Measurements from ENCODE around the gene VEGFA.

The VEGFA gene

DNA sequence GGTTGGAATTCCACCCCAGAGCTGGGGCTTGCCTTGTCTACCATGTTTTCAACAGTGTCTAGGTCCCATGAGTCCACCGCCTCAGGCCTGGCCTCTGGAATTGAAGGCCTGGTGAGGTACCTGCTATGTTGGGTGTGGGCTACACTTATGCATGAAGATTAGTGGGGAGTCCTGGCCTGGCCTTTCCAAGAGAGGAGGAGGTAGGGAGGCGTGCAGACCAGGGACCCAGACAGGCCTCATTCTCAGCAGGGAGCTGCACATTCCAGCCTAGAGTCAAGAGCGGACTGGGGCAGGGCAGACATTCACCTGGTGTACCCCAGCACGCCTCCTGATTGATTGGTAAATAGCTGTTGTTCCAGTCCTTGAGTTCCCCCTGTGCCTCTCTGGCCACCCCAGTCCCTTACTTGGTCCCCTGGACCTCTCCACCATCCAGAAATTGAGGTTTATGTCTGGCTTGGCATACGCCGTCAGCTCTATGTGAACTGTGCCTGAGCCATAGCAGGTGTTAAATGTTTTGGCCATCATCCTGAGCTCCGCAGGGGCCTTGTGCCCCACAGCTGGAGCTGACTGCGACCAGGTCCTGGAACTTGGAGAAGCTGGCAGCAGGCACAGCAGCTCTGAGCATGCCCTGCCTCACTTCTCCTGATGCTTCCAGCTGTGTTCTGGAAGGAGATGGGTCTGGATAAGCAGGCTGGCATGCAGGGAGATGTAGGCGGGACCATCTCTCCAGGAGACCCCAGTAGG is 8.2 kb upstream of the VEGFA start:
- DNase-seq (ENCODE audit: insufficient read length) (no peak), FAIRE-seq (no peak)
- TF ChIP-seq POLR2AphosphoS5 (IDR thresholded peaks at IDR 0.05; ENCODE audit: low read depth, low read length): no peak
- TF ChIP-seq TAF1 (IDR thresholded peaks at IDR 0.05; ENCODE audit: borderline replicate concordance, low read depth, low read length): no peak
- no peak for TF ChIP-seq POLR2A (IDR thresholded peaks at IDR 0.05; ENCODE audit: low read depth, low read length)

DNA sequence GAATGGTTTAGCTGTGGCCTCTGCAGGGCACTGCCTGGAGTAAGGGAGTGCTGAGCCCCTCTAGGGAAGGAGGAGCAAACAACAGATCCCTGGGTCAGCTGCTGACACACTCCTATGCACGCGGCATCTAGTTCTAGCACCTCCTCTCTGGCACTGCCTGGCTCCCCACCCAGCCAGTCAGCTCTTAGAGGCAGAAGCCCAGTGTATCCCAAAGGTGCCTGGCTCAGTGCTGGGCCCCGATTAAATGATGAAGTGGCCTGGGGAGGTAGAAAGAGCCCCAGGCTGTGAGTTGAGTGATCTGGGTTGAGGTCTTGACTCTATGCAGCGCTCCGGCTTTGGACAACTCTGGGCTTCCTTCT is 7.6 kb upstream of the VEGFA start:
- TF ChIP-seq POLR2AphosphoS5 (IDR thresholded peaks at IDR 0.05; ENCODE audit: low read depth, low read length) (no peak), TAF1 (IDR thresholded peaks at IDR 0.05; ENCODE audit: borderline replicate concordance, low read depth, low read length) (no peak), POLR2A (IDR thresholded peaks at IDR 0.05; ENCODE audit: low read depth, low read length) (no peak)
- FAIRE-seq: no peak

DNA sequence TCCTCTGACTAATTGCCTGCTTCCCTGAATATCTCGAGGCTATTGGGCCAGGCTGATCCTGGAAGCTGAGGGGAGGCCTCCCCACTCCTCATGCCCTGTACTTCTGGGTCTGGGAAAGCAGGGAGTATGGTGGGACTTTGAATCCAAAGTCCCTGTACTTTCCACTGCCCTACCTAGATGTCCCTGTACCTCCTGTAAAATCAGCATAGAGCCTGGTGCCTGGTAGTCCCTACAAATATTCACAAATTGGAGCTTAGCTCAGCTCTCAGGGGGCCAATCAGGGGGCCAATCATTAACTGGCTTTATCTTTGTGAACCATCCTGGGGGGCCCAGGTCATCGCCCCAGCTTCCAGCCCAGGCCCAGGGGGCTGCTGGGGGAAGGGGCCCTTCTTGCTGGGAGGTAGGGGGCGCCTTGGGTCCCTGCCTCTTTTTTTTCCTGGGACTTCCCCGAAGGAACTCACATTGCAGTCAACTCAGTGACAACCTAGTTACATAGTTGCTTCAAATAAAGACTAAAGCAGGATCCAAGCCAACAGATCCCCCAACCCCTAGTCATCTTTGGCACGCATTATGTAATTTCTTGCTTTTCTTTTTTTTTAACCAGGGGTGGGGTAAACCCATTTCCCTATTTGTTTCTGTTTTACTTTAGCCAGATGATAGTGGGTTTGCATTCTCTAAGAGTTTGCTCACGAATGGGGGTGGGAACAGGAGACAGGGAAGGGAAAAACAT is 6.9 kb upstream of the VEGFA start:
- TF ChIP-seq POLR2A (IDR thresholded peaks at IDR 0.05; ENCODE audit: low read depth, low read length) (no peak), TAF1 (IDR thresholded peaks at IDR 0.05; ENCODE audit: borderline replicate concordance, low read depth, low read length) (no peak), POLR2AphosphoS5 (IDR thresholded peaks at IDR 0.05; ENCODE audit: low read depth, low read length) (no peak)
- FAIRE-seq (peak; percentile 57), DNase-seq (ENCODE audit: insufficient read length) (no peak)

More for the DNA sequence above, 7.6 kb upstream of the VEGFA start:
- DNase-seq (ENCODE audit: insufficient read length): no peak

DNA sequence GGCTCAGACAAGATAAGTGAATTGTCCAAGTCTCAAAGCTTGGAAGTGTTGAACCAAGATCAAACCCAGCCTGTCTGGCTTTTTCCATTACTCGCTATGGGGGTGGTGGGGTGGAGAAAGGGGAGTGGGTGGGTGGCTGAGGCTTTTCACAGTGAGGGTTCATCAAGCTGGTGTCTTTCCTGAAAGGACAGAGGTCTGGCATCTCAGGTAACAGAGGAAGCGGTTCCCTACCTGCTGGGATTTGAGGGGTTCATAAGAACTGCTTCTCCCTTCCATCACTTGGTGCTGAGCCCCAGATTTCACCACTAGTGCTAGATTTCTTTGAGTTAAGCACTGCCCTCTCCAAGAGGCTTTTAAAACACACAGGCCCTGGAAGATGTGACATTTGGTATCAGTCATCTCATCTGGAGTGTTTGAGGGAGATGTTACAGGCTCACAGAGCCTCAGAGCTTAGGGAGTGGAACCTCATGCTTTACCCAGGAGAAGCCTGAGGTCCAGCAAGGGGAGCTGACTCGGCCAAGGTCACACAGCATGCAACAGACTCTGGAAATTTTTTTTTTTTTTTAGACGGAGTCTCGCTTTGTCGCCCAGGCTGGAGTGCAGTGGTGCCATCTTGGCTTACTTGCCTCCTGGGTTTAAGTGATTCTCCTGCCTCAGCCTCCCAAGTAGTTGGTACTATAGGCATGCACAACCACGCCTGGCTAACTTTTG is 6.0 kb upstream of the VEGFA start:
- TF ChIP-seq POLR2A (IDR thresholded peaks at IDR 0.05; ENCODE audit: low read depth, low read length) (no peak), POLR2AphosphoS5 (IDR thresholded peaks at IDR 0.05; ENCODE audit: low read depth, low read length) (no peak), TAF1 (IDR thresholded peaks at IDR 0.05; ENCODE audit: borderline replicate concordance, low read depth, low read length) (no peak)
- DNase-seq (ENCODE audit: insufficient read length): no peak
- no peak for FAIRE-seq

DNA sequence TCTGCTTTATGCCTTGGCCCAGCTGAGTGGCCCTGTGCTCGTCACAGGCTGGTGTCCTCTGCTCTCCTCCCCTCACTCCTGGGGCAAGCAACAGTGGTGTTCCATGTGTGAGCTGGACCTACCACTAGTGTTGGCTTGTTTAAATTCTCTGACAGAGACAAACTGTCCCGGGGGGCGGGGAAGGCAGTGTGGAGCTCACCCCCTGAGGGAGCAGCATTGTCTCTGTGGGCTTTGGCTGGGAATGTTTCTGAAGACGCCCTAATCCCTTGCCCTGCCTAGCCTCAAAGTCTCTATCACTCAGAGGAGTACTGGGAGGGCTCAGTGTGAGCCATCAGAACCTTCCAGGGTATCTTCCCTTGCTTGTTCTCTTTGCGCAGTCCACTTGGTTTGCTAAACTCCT is 5.2 kb upstream of the VEGFA start:
- TF ChIP-seq POLR2AphosphoS5 (IDR thresholded peaks at IDR 0.05; ENCODE audit: low read depth, low read length) (no peak), TAF1 (IDR thresholded peaks at IDR 0.05; ENCODE audit: borderline replicate concordance, low read depth, low read length) (no peak)
- DNase-seq (ENCODE audit: insufficient read length): no peak
- no peak for FAIRE-seq

DNA sequence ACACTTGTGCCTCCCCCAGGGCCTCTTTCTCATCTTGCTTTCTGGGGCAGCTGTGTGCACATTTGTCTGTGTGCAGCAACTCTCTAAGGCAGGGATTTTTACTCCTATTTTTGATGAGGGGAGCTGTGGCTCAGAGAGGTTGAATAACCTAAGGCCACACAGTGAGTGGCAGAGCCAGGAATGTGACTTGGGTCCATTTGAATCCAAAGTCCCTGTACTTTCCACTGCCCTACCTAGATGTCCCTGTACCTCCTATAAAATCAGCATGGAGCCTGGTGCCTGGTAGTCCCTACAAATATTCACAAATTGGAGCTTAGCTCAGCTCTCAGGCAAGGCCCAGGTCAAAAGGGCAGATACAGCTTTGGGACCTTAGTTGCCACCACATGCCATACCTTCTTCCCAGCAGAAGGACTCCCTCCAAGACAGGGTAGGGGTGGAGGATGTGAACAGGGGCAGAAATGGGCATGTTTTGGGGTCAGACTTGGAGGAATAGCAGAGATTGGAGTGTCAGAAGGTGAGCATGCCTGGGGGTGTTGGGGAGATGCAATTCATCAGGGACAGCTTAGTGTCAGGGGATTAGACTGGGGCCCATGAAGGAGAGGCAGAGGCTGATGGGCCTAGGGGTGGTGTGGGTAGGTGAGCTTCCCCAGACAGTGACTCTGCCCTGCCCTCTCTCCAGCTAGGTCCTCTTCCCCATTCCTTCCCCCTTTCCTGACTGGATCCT is 4.1 kb upstream of the VEGFA start:
- no peak for DNase-seq (ENCODE audit: insufficient read length)
- TF ChIP-seq TAF1 (IDR thresholded peaks at IDR 0.05; ENCODE audit: borderline replicate concordance, low read depth, low read length) (no peak), POLR2A (IDR thresholded peaks at IDR 0.05; ENCODE audit: low read depth, low read length) (no peak), POLR2AphosphoS5 (IDR thresholded peaks at IDR 0.05; ENCODE audit: low read depth, low read length) (no peak)
- no peak for FAIRE-seq

DNA sequence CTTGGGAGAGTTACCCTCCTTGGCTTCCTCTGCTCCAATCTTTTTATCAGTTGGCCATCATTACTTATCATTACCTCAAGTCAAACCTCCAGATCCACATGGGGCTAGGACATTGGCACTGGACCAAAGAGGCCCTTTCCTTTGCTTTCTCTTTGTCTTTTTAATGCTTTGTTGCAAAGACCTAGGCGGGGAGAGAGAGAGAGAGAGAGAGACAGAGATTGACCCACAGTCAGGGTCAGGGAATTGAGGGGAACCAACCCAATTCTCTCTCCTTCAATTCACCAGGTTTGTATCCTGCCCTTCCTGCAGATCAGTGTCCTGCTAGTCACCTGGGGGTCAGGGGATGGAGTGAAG is 3.5 kb upstream of the VEGFA start:
- FAIRE-seq (no peak), DNase-seq (ENCODE audit: insufficient read length) (no peak)
- TF ChIP-seq POLR2AphosphoS5 (IDR thresholded peaks at IDR 0.05; ENCODE audit: low read depth, low read length) (no peak), POLR2A (IDR thresholded peaks at IDR 0.05; ENCODE audit: low read depth, low read length) (no peak), TAF1 (IDR thresholded peaks at IDR 0.05; ENCODE audit: borderline replicate concordance, low read depth, low read length) (no peak)

DNA sequence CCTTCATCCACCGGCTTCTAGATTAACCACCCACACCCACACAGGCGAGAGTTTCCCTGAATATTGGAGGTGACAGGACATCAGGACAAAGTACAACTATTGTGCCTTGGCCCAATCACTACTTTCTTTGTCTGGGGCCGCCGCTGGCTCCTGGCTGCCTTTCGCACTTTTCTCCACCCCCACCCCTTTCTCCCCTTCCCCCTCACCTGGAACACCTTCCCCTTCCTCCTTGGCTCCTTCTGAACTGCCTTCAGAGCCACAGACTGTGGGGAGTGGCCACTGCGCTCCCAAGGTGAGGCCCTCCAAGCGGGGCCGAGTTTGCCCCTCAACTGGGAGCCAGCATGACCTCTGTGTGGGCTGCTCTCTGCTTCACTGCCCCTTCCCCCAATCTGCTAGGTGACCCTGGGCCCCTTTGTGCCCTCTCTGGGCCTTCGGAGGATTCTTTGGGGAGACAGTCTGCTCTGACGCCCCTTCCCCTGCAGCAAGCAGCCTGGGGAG is 3.0 kb upstream of the VEGFA start:
- TF ChIP-seq POLR2A (IDR thresholded peaks at IDR 0.05; ENCODE audit: low read depth, low read length) (no peak), POLR2AphosphoS5 (IDR thresholded peaks at IDR 0.05; ENCODE audit: low read depth, low read length) (no peak)
- DNase-seq (ENCODE audit: insufficient read length) (no peak), FAIRE-seq (no peak)

DNA sequence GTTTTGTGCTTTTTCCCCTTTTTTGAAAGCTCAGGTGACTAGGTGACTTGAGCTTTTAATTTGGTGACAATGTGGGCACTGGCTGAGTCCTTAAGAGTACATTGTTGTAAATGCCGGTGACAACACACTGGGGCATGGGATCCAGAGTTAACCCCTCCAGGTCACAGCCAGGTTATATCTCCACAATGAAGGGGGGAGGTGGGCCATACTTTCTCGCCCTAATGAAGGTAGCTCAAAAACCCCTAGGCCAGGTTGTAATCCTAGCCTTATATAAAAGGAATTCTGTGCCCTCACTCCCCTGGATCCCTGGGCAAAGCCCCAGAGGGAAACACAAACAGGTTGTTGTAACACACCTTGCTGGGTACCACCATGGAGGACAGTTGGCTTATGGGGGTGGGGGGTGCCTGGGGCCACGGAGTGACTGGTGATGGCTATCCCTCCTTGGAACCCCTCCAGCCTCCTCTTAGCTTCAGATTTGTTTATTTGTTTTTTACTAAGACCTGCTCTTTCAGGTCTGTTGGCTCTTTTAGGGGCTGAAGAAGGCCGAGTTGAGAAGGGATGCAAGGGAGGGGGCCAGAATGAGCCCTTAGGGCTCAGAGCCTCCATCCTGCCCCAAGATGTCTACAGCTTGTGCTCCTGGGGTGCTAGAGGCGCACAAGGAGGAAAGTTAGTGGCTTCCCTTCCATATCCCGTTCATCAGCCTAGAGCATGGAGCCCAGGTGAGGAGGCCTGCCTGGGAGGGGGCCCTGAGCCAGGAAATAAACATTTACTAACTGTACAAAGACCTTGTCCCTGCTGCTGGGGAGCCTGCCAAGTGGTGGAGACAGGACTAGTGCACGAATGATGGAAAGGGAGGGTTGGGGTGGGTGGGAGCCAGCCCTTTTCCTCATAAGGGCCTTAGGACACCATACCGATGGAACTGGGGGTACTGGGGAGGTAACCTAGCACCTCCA is 2.2 kb upstream of the VEGFA start:
- DNase-seq (ENCODE audit: insufficient read length) (no peak), FAIRE-seq (no peak)
- TF ChIP-seq TAF1 (IDR thresholded peaks at IDR 0.05; ENCODE audit: borderline replicate concordance, low read depth, low read length) (no peak), POLR2A (IDR thresholded peaks at IDR 0.05; ENCODE audit: low read depth, low read length) (no peak), POLR2AphosphoS5 (IDR thresholded peaks at IDR 0.05; ENCODE audit: low read depth, low read length) (no peak)

DNA sequence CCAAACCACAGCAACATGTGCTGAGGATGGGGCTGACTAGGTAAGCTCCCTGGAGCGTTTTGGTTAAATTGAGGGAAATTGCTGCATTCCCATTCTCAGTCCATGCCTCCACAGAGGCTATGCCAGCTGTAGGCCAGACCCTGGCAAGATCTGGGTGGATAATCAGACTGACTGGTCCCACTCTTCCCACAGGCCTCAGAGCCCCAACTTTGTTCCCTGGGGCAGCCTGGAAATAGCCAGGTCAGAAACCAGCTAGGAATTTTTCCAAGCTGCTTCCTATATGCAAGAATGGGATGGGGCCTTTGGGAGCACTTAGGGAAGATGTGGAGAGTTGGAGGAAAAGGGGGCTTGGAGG is 1.5 kb upstream of the VEGFA start:
- DNase-seq (ENCODE audit: insufficient read length): no peak
- no peak for TF ChIP-seq POLR2AphosphoS5 (IDR thresholded peaks at IDR 0.05; ENCODE audit: low read depth, low read length)
- TF ChIP-seq POLR2A (IDR thresholded peaks at IDR 0.05; ENCODE audit: low read depth, low read length): no peak
- no peak for TF ChIP-seq TAF1 (IDR thresholded peaks at IDR 0.05; ENCODE audit: borderline replicate concordance, low read depth, low read length)
- no peak for FAIRE-seq
